NCI-H1436 (cell line): ENCODE measurements around the gene DNAH10.
A peak's percentile ranks its signal among the peaks of the same experiment; 100 is the strongest.

ENCODE experiments used
- DNase-seq: peaks from one replicate; lab custom pipeline; 2025; lab: John Stamatoyannopoulos, UW

DNAH10 gene

DNA sequence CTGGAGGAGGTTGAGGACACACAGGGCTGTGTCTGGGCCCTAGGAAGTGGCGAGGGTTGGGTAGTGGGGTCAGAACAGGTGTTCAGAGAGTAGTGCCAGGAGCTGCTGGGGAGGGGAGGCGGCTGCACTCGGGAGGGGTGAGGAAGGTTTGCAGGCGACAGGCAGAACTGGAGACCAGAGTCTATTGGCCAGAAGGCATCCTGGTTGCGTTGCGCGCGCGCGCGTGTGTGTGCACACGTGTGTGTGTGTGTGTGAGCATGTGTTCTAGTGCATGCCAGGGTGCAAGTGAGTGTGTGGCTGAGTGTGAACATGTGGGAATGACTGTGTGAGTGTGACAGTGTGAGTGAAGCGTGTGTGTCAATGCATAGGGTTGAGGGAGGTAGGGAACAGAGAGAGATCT, 124.2 kb downstream of the DNAH10 start:
- DNase-seq: no peak

- DNase-seq: no peak
Observed at GRCh38 chr12:123886931-123887582, 125.0 kb downstream of the DNAH10 start.

DNA sequence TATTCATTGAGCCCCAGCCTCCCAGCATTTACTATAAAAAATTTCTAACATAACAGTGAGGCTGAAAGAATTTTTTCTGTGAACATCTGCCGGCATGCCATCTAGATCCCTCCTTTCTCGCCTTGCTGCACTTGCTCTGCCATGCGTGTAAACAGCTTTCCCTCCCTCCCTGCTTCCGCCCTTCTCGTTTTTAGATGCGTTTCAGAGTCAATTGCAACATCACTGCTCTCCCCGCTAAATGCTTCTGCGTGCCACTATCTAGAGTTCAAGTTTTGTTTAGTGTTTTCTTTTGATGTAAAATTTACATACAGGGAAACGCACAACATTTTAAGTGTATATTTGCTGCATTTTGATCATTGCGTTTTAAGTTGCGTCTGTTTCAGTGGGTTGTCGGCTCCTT, 126.9 kb downstream of the DNAH10 start:
- no peak for DNase-seq

DNA sequence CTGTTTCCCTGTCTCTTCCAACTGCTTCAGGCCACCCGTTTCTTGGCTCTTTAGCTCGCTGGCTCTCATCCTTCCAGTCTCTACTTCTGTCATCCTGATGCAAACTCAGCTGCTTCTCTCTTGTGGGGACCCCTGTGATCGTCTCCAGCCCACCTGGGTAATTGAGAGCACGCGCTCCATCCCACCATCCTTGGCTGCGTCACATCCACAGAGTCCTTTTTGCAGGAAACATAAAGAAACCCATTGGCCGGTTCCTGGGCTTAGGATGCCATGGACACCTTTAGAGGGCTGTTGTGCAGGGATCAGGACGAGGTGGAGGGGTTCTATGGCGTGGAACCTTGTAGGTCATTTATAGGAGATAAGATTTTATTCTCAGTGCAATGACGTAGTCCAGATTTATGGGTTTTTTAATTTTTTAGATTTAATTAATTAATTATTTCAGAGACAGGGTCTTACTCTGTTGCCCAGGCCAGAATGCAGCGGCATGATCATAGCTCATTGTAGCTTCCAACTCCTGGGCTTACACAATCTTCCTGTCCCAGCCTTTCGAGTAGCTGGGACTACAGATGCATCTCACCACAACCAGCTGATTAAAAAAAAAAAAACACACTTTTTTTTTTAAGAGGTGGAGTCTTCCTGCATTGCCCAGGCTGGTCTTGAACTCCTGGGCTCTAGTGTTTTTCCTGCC, 127.9 kb downstream of the DNAH10 start:
- no peak for DNase-seq

- DNase-seq: no peak
Observed at GRCh38 chr12:123890536-123890902, 128.4 kb downstream of the DNAH10 start.

DNA sequence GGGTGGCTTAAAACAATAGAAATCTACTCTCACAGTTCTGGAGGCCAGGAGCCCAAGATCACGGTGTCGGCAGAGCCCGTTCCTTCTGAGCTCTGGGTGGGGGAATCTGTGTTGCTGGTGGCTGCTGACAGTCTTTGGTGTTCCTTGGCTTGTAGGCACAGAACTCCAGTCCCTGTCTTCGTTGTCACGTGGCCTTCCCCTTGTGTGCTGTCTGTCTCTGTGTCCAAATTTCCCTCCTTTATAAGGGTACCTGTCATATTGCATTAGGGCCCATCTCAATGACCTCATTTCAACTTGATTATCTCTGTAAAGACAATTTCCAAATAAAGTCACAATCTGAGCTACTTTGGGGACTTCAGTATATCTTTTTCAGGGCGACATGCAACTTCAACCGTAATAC, 128.9 kb downstream of the DNAH10 start:
- no peak for DNase-seq

- DNase-seq: no peak
Observed at GRCh38 chr12:123891516-123892179, 129.5 kb downstream of the DNAH10 start.

- DNase-seq: no peak
Observed at GRCh38 chr12:123892180-123892559, 130.1 kb downstream of the DNAH10 start.

GRCh38 chr12:123892853-123893252, 130.8 kb downstream of the DNAH10 start:
- no peak for DNase-seq

GRCh38 chr12:123893276-123893675, 131.2 kb downstream of the DNAH10 start:
- no peak for DNase-seq

GRCh38 chr12:123894823-123895345, 132.8 kb downstream of the DNAH10 start:
- no peak for DNase-seq

DNA sequence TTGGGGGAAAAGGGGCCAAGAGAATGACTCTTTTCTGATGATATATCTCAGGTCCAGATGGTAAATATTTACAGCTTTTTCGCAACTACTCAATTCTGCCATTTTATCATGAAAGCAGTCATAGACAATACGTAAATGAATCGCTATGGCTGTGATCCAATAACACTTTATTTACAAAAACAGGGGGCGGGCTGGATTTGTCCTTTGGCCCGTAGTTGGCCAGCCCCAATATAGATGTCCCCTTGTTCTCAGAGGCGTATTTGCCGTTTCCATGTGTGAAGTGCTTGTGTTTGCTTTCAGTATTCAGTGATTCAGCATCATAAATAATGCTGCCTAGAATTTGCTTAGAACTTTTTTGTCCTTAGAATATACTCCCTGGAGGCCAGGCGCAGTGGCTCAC, 133.3 kb downstream of the DNAH10 start:
- no peak for DNase-seq

GRCh38 chr12:123896767-123897166, 134.7 kb downstream of the DNAH10 start:
- no peak for DNase-seq

- DNase-seq: no peak
Observed at GRCh38 chr12:123897221-123897620, 135.1 kb downstream of the DNAH10 start.

DNA sequence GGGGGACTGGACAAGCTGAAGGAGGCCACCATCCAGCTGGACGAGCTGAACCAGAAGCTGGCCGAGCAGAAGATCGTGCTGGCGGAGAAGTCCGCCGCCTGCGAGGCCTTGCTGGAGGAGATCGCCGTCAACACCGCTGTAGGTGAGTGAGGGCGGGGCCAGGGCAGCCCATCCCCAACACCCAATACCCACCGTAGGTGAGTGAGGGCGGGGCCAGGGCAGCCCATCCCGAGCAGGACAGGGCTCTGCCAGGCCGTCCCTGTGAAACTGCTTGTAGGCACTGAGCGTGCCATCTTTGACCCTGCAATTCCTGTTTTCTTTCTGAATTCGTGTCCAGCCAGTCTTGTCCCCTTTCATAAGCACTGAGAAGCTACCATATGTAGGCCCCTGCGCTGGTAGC, 136.6 kb downstream of the DNAH10 start:
- DNase-seq: no peak

DNA sequence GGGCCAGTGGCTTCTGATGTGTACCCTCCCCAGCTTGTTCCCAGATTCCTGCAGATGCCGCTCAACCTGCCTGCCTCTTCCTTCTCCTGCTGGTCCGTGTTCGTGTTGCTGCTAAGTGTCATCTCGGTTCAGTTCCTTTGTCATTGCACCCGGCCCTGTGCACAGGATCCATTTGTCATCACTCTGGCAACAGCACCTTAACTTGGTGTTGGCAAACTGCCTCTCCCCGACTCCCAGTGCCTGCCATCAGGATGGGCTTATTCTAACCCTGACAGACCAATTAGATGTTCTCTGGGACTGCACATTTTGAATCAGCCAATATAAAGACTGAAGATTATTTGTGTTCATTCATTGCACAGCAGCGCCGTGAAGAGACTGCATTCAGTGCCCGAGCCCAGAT, 137.3 kb downstream of the DNAH10 start:
- no peak for DNase-seq

DNA sequence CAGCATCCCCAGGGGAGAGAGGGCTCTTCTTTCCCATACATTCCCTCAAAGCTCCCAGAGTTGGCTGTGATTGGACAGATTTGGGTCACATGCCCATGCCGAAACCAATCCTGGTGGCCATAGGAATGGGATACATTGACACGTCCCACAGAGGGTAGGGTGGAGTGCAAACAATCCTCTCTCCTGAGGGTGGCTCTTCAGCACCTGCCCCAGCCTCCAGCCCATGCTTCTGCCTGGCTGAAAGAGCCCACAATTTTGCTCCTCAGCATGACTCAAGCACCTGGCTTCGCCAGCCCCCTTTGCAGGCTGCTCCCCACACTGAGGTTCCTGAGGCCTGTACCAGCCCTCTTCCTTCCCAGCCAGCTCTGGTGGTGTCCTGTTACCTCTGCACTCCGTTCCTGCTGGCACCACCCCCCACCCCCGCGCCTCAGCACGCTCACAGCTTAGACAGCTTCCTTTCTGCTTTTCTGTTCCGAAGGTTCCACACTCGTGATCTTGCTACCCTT, 138.8 kb downstream of the DNAH10 start:
- DNase-seq: peak; percentile 65

- DNase-seq: no peak
Observed at GRCh38 chr12:123902821-123903220, 140.7 kb downstream of the DNAH10 start.

DNA sequence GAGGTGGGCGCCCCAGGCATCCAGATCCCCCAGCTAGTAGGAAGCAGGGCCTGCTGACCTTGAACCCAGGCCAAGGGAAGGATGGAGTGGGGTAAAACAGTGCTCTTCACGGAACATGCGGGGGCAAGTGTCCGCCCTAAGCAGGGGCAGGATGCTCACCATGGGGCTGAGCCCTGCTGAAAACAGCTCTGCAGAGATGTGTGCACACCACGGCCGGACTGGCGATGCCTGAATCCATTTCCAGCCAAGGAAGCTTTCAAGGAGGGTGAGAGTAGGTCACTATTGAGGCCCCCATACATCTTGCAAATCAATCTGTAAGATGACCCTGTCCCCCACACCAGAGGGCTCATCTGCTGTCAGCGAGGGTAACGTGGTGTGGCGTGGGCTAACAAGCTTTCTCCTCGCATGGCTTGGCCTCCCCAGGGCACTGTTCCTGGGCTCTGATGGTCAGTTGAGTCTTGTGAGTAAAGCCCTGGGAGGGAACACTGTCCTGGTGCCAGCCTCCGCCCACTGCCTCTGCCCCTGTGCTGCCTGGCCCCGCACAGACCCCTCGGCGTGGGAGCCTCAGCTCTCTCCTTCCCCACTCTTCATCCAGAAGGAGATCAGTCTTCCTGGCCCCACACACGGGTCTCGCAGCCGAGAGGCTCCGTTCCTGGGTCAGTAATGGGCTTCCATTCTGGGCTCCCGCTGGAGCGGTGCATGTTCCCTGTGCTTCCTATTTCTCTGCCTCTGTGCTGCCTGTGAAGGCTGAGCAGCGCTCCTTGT, 141.4 kb downstream of the DNAH10 start:
- no peak for DNase-seq

- peak; percentile 24 for DNase-seq
Observed at GRCh38 chr12:123905319-123905925, 143.3 kb downstream of the DNAH10 start.

DNA sequence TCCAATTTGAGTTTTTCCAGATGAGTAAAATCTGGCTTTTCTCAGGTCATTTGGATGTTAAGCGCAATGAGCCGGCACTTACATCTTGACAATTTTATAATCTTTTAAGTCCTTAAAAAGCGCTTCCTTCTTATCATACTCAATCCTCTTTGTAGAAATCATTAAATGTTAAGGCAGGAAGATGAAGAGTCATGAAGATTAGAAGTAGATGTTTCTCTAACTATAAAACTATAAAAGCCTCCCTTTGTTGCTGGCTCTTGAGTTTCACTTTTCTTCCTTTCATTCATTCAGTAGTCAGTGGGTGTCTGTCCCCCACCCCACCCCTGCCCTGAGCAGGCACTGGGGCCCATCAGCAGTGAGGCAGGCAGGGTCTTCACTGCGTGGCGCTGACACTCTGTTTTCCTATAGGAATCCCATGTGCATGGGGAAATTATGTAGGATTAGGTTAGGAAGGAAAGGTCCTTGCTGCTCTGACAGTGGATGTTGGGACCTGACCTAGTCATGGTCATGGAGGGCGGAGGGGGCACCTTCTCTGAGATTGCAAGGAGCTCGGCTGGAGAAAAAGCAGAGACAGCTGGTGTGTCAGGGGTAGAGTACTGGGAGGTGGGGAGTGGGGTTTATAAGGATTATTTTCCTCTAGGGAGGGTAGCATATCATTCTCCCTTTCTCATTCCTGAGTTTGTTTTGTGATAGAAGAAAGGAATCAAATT, 144.8 kb downstream of the DNAH10 start:
- DNase-seq: no peak
